Omental fat pad (tissue), 4 donors: ENCODE measurements around the gene CCDC15. TPM values are rescaled to one million over a fixed set of nuclear protein-coding genes. Genes with fewer than 3 reads are reported as not detected.

Experiments used
- ATAC-seq: fragments of 150-250 bp; one replicate; pipeline ENCODE4 v1.9.1; 2016; ENCODE audit warnings: mild to moderate bottlenecking, moderate library complexity; ENCODE audit not compliant: low FRiP score
- DNase-seq: peaks from one replicate; pipeline ENCODE4 v3.0.0-alpha.2; 2019; ENCODE audit warnings: low spot score
- total RNA-seq, 4 donors: library from RNA; depleted of rRNA; stranded (reverse); fragments of >200 nt; gene quantifications; one replicate each; pipeline ENCODE4 v1.1.0, GENCODE V29; 2016
- TF ChIP-seq, protein P1 (sequence below), 3 donors: fragments of 450-650 bp; IDR thresholded peaks; one replicate each; pipeline ENCODE4 v1.5.1; 2016 to 2017; ENCODE audit warnings: antibody characterized with exemption in 3 of 3, mild to moderate bottlenecking in 3 of 3, moderate library complexity in 2 of 3

CCDC15 gene
- total RNA-seq, 4 donors from 2014 or later, result 0.88 to 2.4 (median 1.1) TPM

DNA sequence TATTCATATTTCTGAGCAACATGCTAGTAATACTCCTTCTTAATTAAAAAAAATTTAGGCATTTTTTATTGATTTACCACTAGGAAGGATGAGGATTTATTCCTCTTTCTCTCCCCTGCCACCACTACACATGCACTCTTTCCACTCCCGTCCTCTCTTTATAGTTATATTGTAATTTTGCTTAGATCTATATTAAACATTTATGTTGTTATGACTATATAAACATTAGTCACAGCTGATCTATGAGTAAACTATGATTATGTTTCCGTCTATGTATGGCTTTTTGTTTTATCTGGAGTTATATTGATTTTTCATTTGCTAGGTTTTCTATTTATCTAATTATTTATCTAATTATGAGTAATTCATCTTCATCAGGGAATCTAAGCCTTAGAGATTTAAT lies 17.8 kb downstream of the CCDC15 start:
- TF ChIP-seq, protein P1, sequence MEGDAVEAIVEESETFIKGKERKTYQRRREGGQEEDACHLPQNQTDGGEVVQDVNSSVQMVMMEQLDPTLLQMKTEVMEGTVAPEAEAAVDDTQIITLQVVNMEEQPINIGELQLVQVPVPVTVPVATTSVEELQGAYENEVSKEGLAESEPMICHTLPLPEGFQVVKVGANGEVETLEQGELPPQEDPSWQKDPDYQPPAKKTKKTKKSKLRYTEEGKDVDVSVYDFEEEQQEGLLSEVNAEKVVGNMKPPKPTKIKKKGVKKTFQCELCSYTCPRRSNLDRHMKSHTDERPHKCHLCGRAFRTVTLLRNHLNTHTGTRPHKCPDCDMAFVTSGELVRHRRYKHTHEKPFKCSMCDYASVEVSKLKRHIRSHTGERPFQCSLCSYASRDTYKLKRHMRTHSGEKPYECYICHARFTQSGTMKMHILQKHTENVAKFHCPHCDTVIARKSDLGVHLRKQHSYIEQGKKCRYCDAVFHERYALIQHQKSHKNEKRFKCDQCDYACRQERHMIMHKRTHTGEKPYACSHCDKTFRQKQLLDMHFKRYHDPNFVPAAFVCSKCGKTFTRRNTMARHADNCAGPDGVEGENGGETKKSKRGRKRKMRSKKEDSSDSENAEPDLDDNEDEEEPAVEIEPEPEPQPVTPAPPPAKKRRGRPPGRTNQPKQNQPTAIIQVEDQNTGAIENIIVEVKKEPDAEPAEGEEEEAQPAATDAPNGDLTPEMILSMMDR (IDR thresholded peaks at IDR 0.05), result no peak
- DNase-seq, result no peak
- no peak for ATAC-seq

DNA sequence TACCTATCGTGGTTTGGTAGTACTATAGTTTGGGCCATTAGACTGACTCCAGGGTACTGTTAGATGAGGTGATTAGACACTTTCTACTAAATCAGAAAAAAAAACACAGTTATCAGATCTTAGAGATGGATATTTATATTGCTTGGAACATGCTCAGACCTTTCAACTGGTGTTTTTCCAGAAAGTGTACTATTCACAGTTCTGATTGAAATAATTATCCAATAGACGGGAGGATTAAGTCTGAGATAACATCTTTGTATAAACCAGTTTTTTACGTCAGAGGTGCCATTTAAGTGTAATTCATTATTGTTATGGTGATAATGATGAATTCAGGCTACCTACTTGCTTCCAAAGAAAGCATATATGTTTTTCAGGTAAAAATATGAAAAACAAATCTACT lies 22.5 kb downstream of the CCDC15 start:
- DNase-seq, result no peak
- ATAC-seq, result no peak
- TF ChIP-seq, protein P1 (IDR thresholded peaks at IDR 0.05), result no peak

DNA sequence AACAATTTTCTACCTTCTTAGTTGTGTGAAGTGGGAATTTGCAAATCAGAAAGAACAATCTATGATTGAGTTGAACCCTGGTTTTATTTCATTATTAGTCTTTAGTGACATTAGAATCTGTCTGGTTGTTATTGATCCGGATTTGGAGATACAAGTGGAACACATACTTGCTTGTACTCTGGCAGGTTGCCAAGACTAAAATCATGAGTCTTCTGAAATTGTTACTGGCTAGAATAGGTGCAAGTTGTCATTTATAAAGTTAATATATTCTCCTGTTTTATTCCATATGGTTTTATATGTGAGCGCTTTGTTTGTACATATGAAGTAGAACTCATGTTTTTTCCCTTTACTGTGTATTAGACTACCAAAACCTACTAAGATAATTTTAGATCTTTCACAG lies 23.0 kb downstream of the CCDC15 start:
- TF ChIP-seq, protein P1 (IDR thresholded peaks at IDR 0.05), result no peak
- DNase-seq (no peak), ATAC-seq (no peak)

DNA sequence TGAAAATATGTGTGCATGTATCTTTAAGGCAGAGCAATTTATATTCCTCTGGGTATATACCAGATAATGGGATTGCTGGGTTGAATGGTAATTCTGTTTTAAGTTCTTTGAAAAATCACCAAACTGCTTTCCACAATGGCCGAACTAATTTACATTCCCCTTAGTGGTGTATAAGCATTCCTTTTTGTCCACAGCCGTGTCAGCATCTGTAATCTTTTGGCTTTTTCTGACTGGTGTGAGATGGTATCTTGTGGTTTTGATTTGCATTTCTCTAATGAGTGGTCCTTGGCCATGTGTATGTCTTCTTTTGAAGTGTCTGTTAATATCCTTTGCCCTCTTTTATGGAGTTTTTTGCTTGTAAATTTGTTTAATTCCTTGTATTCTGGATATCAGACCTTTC lies 24.3 kb downstream of the CCDC15 start:
- TF ChIP-seq, protein P1 (IDR thresholded peaks at IDR 0.05), result no peak
- DNase-seq (no peak), ATAC-seq (no peak)

DNA sequence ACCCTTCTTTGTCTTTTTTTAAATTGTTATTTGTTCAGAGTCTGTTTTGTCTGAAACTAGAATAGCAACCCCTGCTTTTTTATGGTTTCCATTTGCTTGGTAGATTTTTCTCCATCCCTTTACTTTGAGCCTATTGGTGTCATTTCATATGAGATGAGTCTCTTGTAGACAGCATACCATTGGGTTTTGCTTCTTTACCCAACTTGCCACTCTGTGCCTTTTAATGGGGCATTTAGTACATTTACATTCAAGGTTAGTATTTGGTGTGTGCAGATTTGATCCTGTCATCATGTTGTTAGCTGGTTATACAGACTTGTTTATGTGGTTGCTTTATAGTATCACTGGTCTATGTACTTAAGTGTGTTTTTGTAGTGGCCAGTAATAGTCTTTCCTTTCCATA lies 28.0 kb downstream of the CCDC15 start:
- TF ChIP-seq, protein P1 (IDR thresholded peaks at IDR 0.05), result no peak
- no peak for DNase-seq
- ATAC-seq, result no peak

DNA sequence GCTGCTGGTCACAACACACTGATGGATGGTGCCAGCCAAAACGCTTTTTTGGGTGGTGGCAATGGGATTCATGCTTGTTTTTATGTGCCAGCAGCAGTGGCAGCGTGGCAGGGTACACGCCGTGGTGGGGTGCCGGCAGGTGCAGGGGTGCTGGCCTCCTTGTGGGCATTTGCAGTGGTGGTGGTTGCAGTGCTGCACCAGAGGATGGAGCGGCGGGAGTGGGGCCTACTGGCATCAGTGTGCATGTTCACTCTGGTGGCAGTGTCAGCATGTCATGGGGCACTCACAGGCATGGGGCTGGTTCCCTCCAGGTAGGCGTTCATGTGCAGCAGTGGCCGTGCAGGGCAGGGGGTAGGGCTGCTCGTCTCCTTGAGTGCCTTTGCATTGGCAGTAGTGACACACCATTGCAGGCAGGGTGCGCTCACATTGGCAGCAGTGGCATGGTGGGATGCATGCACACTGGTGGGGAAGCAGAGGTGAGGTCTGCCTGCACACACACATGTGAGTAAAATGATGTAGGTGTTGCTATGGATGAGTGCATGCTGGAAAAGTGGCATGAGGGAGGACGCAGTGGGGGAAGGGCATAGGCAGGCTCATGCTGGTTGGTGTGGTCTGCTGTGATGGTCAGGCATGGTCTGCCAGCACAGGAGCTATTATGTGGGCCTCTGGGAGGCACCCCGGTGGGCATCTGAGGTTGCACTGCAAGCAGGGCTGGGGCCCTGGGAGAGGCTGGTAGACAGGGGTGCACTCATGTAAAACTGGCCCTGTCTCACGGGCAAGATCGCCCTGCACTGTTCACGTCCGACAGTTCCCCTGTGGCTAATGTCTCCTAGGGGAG lies 29.9 kb downstream of the CCDC15 start:
- TF ChIP-seq, protein P1 (IDR thresholded peaks at IDR 0.05), result no peak
- ATAC-seq (no peak), DNase-seq (no peak)

DNA sequence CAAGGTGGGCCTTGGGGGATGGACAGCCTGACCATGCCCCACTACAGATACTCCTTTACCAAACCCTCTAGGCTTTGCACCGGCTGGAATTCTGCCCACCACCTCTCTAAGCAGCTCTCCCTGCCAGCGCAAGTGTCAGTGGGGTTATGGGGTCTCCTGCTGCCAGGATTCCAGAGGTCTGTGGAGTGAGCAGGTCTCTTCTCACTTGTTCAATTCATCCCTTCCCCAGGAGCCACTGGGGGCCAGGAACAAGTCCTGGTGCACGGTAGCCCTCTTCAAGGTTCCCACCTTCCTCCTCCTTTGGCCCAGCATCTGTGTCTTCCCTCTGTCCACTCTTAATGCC lies 30.5 kb downstream of the CCDC15 start:
- DNase-seq, result no peak
- TF ChIP-seq, protein P1 (IDR thresholded peaks at IDR 0.05), result no peak
- ATAC-seq, result no peak
